ENCODE results near the gene GATA1.

DNA sequence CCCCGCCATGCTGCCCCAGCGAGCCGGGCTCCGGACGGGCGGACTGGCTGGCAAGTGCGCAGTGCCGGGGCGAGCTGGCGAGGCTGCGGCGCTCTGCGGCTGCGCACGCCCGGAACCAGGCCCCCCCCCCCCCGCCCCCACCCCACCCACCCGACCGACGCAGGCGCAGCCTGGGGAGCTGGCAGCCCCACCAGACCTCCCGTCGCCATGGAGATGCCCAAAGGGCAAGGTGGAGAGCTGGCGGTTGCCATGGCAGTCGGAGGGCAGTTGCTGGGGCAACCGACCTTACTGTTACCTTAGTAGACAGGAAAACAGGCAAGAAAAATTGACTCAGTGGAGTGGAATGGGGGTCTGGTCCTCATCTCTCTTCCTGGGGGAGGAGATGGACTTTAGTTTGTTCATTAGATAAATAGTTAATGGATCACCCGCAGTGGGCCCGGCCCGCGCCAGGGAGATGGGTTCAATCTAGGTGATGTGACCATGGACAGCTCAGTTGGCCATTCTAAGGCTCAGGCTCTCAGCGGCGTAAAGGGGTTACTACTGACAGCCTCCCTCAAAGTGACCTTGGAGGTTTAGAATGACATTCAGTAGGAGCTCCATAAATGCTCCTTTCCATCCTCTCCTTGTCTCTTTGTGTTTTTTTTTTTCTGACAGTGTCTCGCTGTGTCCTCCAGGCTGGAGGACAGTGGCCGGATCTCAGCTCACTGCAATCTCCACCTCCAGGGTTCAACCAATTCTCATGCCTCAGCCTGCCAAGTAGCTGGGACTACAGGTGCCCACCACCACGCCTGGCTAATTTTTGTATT lies 49.3 kb downstream of the GATA1 start, which contains the start of gene PCSK1N:
- TF ChIP-seq POLR2AphosphoS5 (IDR thresholded peaks at IDR 0.05; ENCODE audit: low read depth, low read length) (no peak), TAF1 (IDR thresholded peaks at IDR 0.05; ENCODE audit: low read depth, low read length) (no peak)

All from GM12891 (cell line).